SK-N-MC (cell line): ENCODE measurements around the gene ITPR2.

ENCODE experiments used
- EZH2 ChIP-seq: fragments of 200-600 bp; sonication (generic); IDR thresholded peaks from one replicate; pipeline ENCODE4 v1.6.1; 2017; ENCODE audit warnings: antibody characterized with exemption
- FOXP2 ChIP-seq: optimal IDR thresholded peaks from 2 replicates; pipeline ENCODE3; 2011; ENCODE audit warnings: mild to moderate bottlenecking, moderate library complexity; ENCODE audit not compliant: insufficient read depth; ENCODE audit errors: extremely low read length, control extremely low read depth
- POLR2AphosphoS5 ChIP-seq: IDR thresholded peaks from 2 replicates; pipeline ENCODE4 v1.6.1; 2012; ENCODE audit warnings: mild to moderate bottlenecking, low read depth, low read length, borderline replicate concordance

DNA sequence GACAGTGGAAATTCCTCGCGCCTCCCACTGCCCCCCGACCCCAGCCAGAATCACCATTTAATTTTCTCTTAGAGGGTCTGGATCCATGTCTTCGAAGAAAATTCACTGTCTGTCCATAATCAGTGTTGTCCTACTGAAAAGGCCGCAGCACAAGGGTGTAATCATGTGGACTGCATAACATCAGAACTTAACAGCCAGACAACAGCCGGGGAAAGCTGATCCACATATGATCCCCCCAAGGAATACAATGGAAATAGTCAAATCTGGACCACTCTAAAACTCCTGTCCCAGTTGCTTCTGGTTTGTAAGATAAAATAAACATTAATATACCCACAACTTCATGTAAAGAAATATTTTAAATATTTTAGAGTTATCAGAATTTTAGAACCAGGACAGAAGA is 460.1 kb downstream of the ITPR2 start:
- no peak for TF ChIP-seq POLR2AphosphoS5
- no peak for TF ChIP-seq EZH2
- TF ChIP-seq FOXP2, result no peak
